GM12878 (cell line): ENCODE results near the gene LIPN. TPM values are rescaled to one million over a fixed set of nuclear protein-coding genes. Genes with fewer than 3 reads are reported as not detected.

Experiments
- ATAC-seq: fragments of 200-7000 bp; cut with Tn5 transposase; 3 replicates; pipeline ENCODE4 v1.9.1; 2020; ENCODE audit warnings: mild to moderate bottlenecking, moderate library complexity
- BruUV-seq: library from RNA; stranded (reverse); fragments of 400-500 nt; replicated peaks from 2 replicates; lab custom pipeline; 2021; lab: Mats Ljungman, UMichigan
- CTCF ChIA-PET: fragments of 300-600 bp; sonication (Branson Sonifier 250); formaldehyde crosslinking; extraction: SDS; loops from one replicate; lab custom pipeline; 2021; ENCODE audit warnings: inconsistent platforms; lab: Yijun Ruan, JAX
- POLR2A ChIA-PET: fragments of 350-600 bp; formaldehyde crosslinking; extraction: SDS; loops from one replicate; lab custom pipeline; 2021; ENCODE audit warnings: inconsistent platforms; lab: Charles Lee
- RAD21 ChIA-PET: fragments of 300-600 bp; sonication (Branson Sonifier 250); formaldehyde crosslinking; loops from one replicate; lab custom pipeline; 2023; ENCODE audit warnings: antibody characterized with exemption; ENCODE audit not compliant: unreplicated experiment; lab: Charles Lee
- SMC1A ChIA-PET: fragments of 300-600 bp; sonication (Branson Sonifier 250); formaldehyde crosslinking; loops from one replicate; lab custom pipeline; 2023; ENCODE audit not compliant: unreplicated experiment, uncharacterized antibody; lab: Charles Lee
- DNase-seq: peaks from one replicate; pipeline ENCODE4 v3.0.0-alpha.2; 2011; ENCODE audit warnings: low read depth, low spot score
- FAIRE-seq: peaks from 3 replicates; lab custom pipeline; 2011; peaks lifted over from hg19 to GRCh38; lab: Jason Lieb, UNC
- H2AFZ ChIP-seq: 2 replicates; pipeline ENCODE4 v1.6.0; 2011; ENCODE audit warnings: low read depth, low read length, control low read depth; ENCODE audit not compliant: control insufficient read depth
- H3K27ac ChIP-seq: 2 replicates; pipeline ENCODE4 v1.5.1; 2011; ENCODE audit warnings: control low read depth; ENCODE audit not compliant: control insufficient read depth, insufficient read depth
- H3K27me3 ChIP-seq, 2 experiments: replicated peaks in 1 of 2; 2 replicates each; pipeline versions ENCODE4 v1.6.0 to v1.6.1; 2011; ENCODE audit warnings: low read length in 1 of 2; ENCODE audit not compliant: control insufficient read depth in 2 of 2, insufficient read depth in 2 of 2
- H3K36me3 ChIP-seq, 2 experiments: 2 replicates each; pipeline ENCODE4 v1.5.1; 2011; ENCODE audit warnings: low read length in 1 of 2; ENCODE audit not compliant: control insufficient read depth in 2 of 2, insufficient read depth in 2 of 2
- H3K4me1 ChIP-seq: 2 replicates; pipeline ENCODE4 v1.6.1; 2011; ENCODE audit warnings: mild to moderate bottlenecking, low read length, moderate library complexity, mixed read lengths; ENCODE audit not compliant: control insufficient read depth, insufficient read depth
- H3K4me2 ChIP-seq: 2 replicates; pipeline ENCODE4 v1.6.0; 2011; ENCODE audit warnings: control low read depth; ENCODE audit not compliant: control insufficient read depth, insufficient read depth
- H3K4me3 ChIP-seq: fragments of 200-600 bp; sonication (generic); 2 replicates; pipeline ENCODE4 v1.5.1; 2016
- H3K79me2 ChIP-seq: 2 replicates; pipeline ENCODE4 v1.6.0; 2011; ENCODE audit warnings: low read length; ENCODE audit not compliant: control insufficient read depth, insufficient read depth
- H3K9ac ChIP-seq: 2 replicates; pipeline ENCODE4 v1.8.0; 2011; ENCODE audit warnings: low read length, control low read depth, mixed read lengths; ENCODE audit not compliant: control insufficient read depth, insufficient read depth
- H3K9me3 ChIP-seq: replicated peaks from 3 replicates; pipeline ENCODE4 v1.5.1; 2011; ENCODE audit warnings: mild to moderate bottlenecking, low read length; ENCODE audit not compliant: control insufficient read depth, insufficient read depth
- H4K20me1 ChIP-seq: 2 replicates; pipeline ENCODE4 v1.6.0; 2011; ENCODE audit not compliant: control insufficient read depth, insufficient read depth
- CREM ChIP-seq: IDR thresholded peaks from 2 replicates; pipeline ENCODE4 v1.6.1; 2014; ENCODE audit warnings: antibody characterized with exemption, low read depth
- E2F8 ChIP-seq: fragments of 450-650 bp; IDR thresholded peaks from 2 replicates; pipeline ENCODE4 v1.6.1; 2018; ENCODE audit warnings: mild to moderate bottlenecking, low read depth, moderate library complexity; ENCODE audit not compliant: partially characterized antibody
- HCFC1 ChIP-seq: fragments of 150-350 bp; IDR thresholded peaks from 2 replicates; pipeline ENCODE4 v1.6.1; 2014; ENCODE audit warnings: low read length
- HSF1 ChIP-seq: fragments of 150-350 bp; IDR thresholded peaks from 2 replicates; pipeline ENCODE4 v1.6.1; 2014; ENCODE audit warnings: mild to moderate bottlenecking, low read depth, low read length
- MXI1 ChIP-seq: fragments of 150-350 bp; IDR thresholded peaks from 2 replicates; pipeline ENCODE4 v1.6.1; 2011; ENCODE audit warnings: low read depth, mild to moderate bottlenecking, inconsistent platforms, low read length, improper control_type of control experiment
- NFIC ChIP-seq: IDR thresholded peaks from 2 replicates; pipeline ENCODE4 v1.6.1; 2012; ENCODE audit warnings: low read depth, mild to moderate bottlenecking, inconsistent platforms, low read length, moderate library complexity
- RB1 ChIP-seq: fragments of 450-650 bp; formaldehyde crosslinking; IDR thresholded peaks from 2 replicates; pipeline ENCODE4 v1.6.1; 2017; ENCODE audit warnings: mild to moderate bottlenecking, borderline replicate concordance
- WRNIP1 ChIP-seq: IDR thresholded peaks from 2 replicates; pipeline ENCODE4 v1.6.1; 2011; ENCODE audit warnings: low read depth, low read length, improper control_type of control experiment, borderline replicate concordance
- ZNF592 ChIP-seq: fragments of 450-650 bp; IDR thresholded peaks from 2 replicates; pipeline ENCODE4 v1.6.1; 2017; ENCODE audit warnings: mild to moderate bottlenecking, moderate library complexity
- WGBS: methylation state at CpG from one replicate; pipeline ENCODE4 v1.1.6; 2016; ENCODE audit warnings: low lambda C conversion rate; ENCODE audit not compliant: insufficient replicate concordance, insufficient coverage; ENCODE audit errors: missing lambda C conversion rate; 5-methylcytosine and 5-hydroxymethylcytosine counted together
- in situ Hi-C: fragments of 300-500 bp; cut with MboI; formaldehyde crosslinking; loops from 9 replicates; pipeline ENCODE4 v1.14.3; 2018; ENCODE audit warnings: mixed read lengths
- intact Hi-C: fragments of 100-400 bp; cut with micrococcal nuclease; formaldehyde crosslinking; loops from one replicate; pipeline ENCODE4 v1.14.2; 2022; ENCODE audit not compliant: unreplicated experiment
- polyA plus RNA-seq, 11 experiments: library from polyadenylated mRNA; depleted of rRNA in 4 of 11; unstranded in 6 of 11; stranded (reverse) in 5 of 11; fragments of >200 nt; fragmentation: Nextera tagmentation in 4 of 11; fragmentation: Illumina TruSeq in 1 of 11; extraction: Ambion mirVana in 4 of 11; extraction: Trizol in 1 of 11; gene quantifications; 1 replicate in 1 of 11; 2 replicates in 10 of 11; pipeline versions ENCODE4 v1.2.1 to v1.2.3, GENCODE V29; 2011 to 2016; ENCODE audit warnings: inconsistent platforms in 2 of 11, missing spikeins in 2 of 11, low read depth in 1 of 11
- total RNA-seq, 4 experiments: library from RNA; depleted of rRNA in 3 of 4; stranded (reverse); fragments of >200 nt in 3 of 4; fragmentation: Illumina TruSeq in 1 of 4; extraction: Trizol in 1 of 4; gene quantifications; 2 replicates each; pipeline versions ENCODE4 v1.2.1 to v1.2.3, GENCODE V29; 2013 to 2021

Gene LIPN
- total and polyA plus RNA-seq, 10 of the 15 experiments (the other 5 are each of a cell fraction or from before 2014, with no cell fraction given), result 0.06 to 0.23 TPM; not detected in 8

- TF ChIP-seq NFIC (no peak), RB1 (no peak), WRNIP1 (no peak), ZNF592 (no peak)
- TF ChIP-seq, all 136 proteins: peak for 0
These were observed 43.8 kb downstream of the LIPN start (continued) for GRCh38 chr10:88803641-88804040.

- FAIRE-seq, result no peak
- 48% methylated on average over 6 of the region's 6 CpGs for WGBS
- ChIA-PET SMC1A (interaction anchor here (0.8 to 1.9 kb wide), 4 partner anchors 10 to 117 kb away, joined by 3 to 4 read pairs (median 3); no protein-coding TSS in a partner anchor), CTCF (interaction anchor here (1.0 to 2.4 kb wide), 4 partner anchors 34 to 116 kb away, joined by 3 to 9 read pairs (median 6); no protein-coding TSS in a partner anchor), RAD21 (interaction anchor here (1.1 to 1.2 kb wide), 2 partner anchors 9 to 117 kb away, joined by 3 to 4 read pairs; no protein-coding TSS in a partner anchor), POLR2A (interaction anchor here (0.6 to 0.7 kb wide), 2 partner anchors 104 to 115 kb away, joined by 5 to 10 read pairs; no protein-coding TSS in a partner anchor)
- in situ Hi-C loops, result no loop called here
- Histone ChIP-seq H3K4me3 (no peak overlapping the region), H4K20me1 (no peaks in the 10 kb centered on the region), H3K36me3 (no peaks in the 10 kb centered on the region), H3K4me2 (no peak overlapping the region), H2AFZ (no peak overlapping the region), H3K9ac (no peak overlapping the region), H3K27me3 (no peaks in the 10 kb centered on the region), H3K27ac (no peak overlapping the region), H3K4me1 (no peaks in the 10 kb centered on the region), H3K9me3 (no peaks in the 10 kb centered on the region), H3K79me2 (no peaks in the 10 kb centered on the region)
- no TSS peak for BruUV-seq
- intact Hi-C loops, result no loop called here
- no peak for ATAC-seq
- no peak for DNase-seq
- TF ChIP-seq E2F8 (no peak), HSF1 (no peak), MXI1 (no peak), CREM (no peak), HCFC1 (no peak)
These were observed 44.4 kb downstream of the LIPN start for GRCh38 chr10:88804083-88804812.
